Peyer's patch (tissue), 4 donors: ENCODE data around the gene GABRE. TPM values are rescaled to one million over a fixed set of nuclear protein-coding genes. Genes with fewer than 3 reads are reported as not detected.

Source experiments
- DNase-seq, 3 donors: peaks; one replicate each; pipeline ENCODE4 v3.0.0-alpha.2; 2017 to 2019
- H3K27ac ChIP-seq, 4 donors: fragments of 200-600 bp; sonication (generic); one replicate each; pipeline ENCODE4 v1.5.1; 2016 to 2019
- H3K27me3 ChIP-seq, 2 donors: fragments of 200-600 bp; sonication (generic); one replicate each; pipeline ENCODE4 v1.5.1; 2019
- H3K36me3 ChIP-seq, 3 donors: fragments of 200-600 bp; sonication (generic); one replicate each; pipeline ENCODE4 v1.5.1; 2016 to 2019
- H3K4me1 ChIP-seq, 4 donors: fragments of 200-600 bp; sonication (generic); one replicate each; pipeline ENCODE4 v1.5.1; 2016 to 2019
- H3K4me3 ChIP-seq, 4 donors: fragments of 200-600 bp; sonication (generic); 1 replicate in 3 of 4; 2 replicates in 1 of 4; pipeline ENCODE4 v1.5.1; 2016 to 2019; ENCODE audit warnings: mild to moderate bottlenecking in 1 of 4
- H3K9me3 ChIP-seq, 4 donors: fragments of 200-600 bp; sonication (generic); one replicate each; pipeline ENCODE4 v1.5.1; 2016 to 2019; ENCODE audit warnings: mild to moderate bottlenecking in 1 of 4
- CTCF ChIP-seq, 6 experiments: fragments of 450-650 bp in 4 of 6; fragments of 200-600 bp in 2 of 6; sonication (generic) in 1 of 6; IDR thresholded peaks; one replicate each; pipeline ENCODE4 v1.5.1; 2017 to 2019; ENCODE audit warnings: antibody characterized with exemption in 6 of 6, mild to moderate bottlenecking in 3 of 6, moderate library complexity in 1 of 6
- POLR2A ChIP-seq, 2 donors: fragments of 450-650 bp; IDR thresholded peaks; one replicate each; pipeline ENCODE4 v1.5.1; 2017; ENCODE audit warnings: antibody characterized with exemption in 2 of 2, mild to moderate bottlenecking in 2 of 2, moderate library complexity in 2 of 2
- total RNA-seq, 4 donors: library from RNA; depleted of rRNA; stranded (reverse); fragments of >200 nt; gene quantifications; one replicate each; pipeline ENCODE4 v1.1.0, GENCODE V29; 2016

Gene GABRE
- total RNA-seq, 4 donors from 2014 or later = 59.4 to 207 (median 126) TPM

GRCh38 chrX:151970027-151970426, 4.4 kb downstream of the GABRE start:
- Histone ChIP-seq H3K36me3 (no peaks in the 10 kb centered on the region), H3K4me3 (no peak overlapping the region), H3K4me1 (no peaks in the 10 kb centered on the region), H3K9me3 (no peaks in the 10 kb centered on the region), H3K27ac (no peak overlapping the region), H3K27me3 (no peaks in the 10 kb centered on the region)
- no peak for TF ChIP-seq CTCF (IDR thresholded peaks at IDR 0.05)
- TF ChIP-seq POLR2A (IDR thresholded peaks at IDR 0.05) = no peak
- DNase-seq = no peak

GRCh38 chrX:151966236-151966635, 8.2 kb downstream of the GABRE start:
- no peaks in the 10 kb centered on the region for H3K27me3 ChIP-seq
- H3K4me3 ChIP-seq = no peak overlapping the region
- no peaks in the 10 kb centered on the region for H3K4me1 ChIP-seq
- no peak overlapping the region for H3K27ac ChIP-seq
- no peak for DNase-seq
- no peaks in the 10 kb centered on the region for H3K9me3 ChIP-seq
- H3K36me3 ChIP-seq = no peaks in the 10 kb centered on the region
- TF ChIP-seq POLR2A (IDR thresholded peaks at IDR 0.05) = no peak
- no peak for TF ChIP-seq CTCF (IDR thresholded peaks at IDR 0.05)

- H3K4me1 ChIP-seq = no peaks in the 10 kb centered on the region
- no peak for DNase-seq
- H3K9me3 ChIP-seq = no peaks in the 10 kb centered on the region
- H3K36me3 ChIP-seq = no peaks in the 10 kb centered on the region
- TF ChIP-seq POLR2A (IDR thresholded peaks at IDR 0.05) (no peak), CTCF (IDR thresholded peaks at IDR 0.05) (no peak)
- H3K27ac ChIP-seq = no peak overlapping the region
- no peaks in the 10 kb centered on the region for H3K27me3 ChIP-seq
- H3K4me3 ChIP-seq = no peak overlapping the region
Observed at GRCh38 chrX:151962034-151962433, 12.4 kb downstream of the GABRE start.

- Histone ChIP-seq H3K36me3 (no peaks in the 10 kb centered on the region), H3K27me3 (no peaks in the 10 kb centered on the region), H3K4me1 (no peaks in the 10 kb centered on the region), H3K9me3 (no peaks in the 10 kb centered on the region), H3K27ac (no peak overlapping the region), H3K4me3 (no peak overlapping the region)
- TF ChIP-seq POLR2A (IDR thresholded peaks at IDR 0.05) (no peak), CTCF (IDR thresholded peaks at IDR 0.05) (no peak)
- no peak for DNase-seq
Observed at GRCh38 chrX:151958101-151958500, 16.4 kb downstream of the GABRE start.

- H3K4me1 ChIP-seq = no peaks in the 10 kb centered on the region
- TF ChIP-seq CTCF (IDR thresholded peaks at IDR 0.05) (no peak), POLR2A (IDR thresholded peaks at IDR 0.05) (no peak)
- H3K27me3 ChIP-seq = no peaks in the 10 kb centered on the region
- H3K27ac ChIP-seq = no peak overlapping the region
- no peak for DNase-seq
- no peaks in the 10 kb centered on the region for H3K9me3 ChIP-seq
- H3K4me3 ChIP-seq = no peak overlapping the region
- H3K36me3 ChIP-seq = no peaks in the 10 kb centered on the region
Observed at GRCh38 chrX:151954730-151955129, 19.7 kb downstream of the GABRE start.

GRCh38 chrX:151938172-151938571, 36.3 kb downstream of the GABRE start:
- H3K36me3 ChIP-seq = no peaks in the 10 kb centered on the region
- H3K27me3 ChIP-seq = no peaks in the 10 kb centered on the region
- no peaks in the 10 kb centered on the region for H3K9me3 ChIP-seq
- DNase-seq = no peak
- H3K27ac ChIP-seq = no peak overlapping the region
- no peaks in the 10 kb centered on the region for H3K4me1 ChIP-seq
- no peak overlapping the region for H3K4me3 ChIP-seq
- TF ChIP-seq CTCF (IDR thresholded peaks at IDR 0.05) = no peak
- TF ChIP-seq POLR2A (IDR thresholded peaks at IDR 0.05) = no peak
